ENCODE results near the gene ANO4. TPM values are rescaled to one million over a fixed set of nuclear protein-coding genes. Genes with fewer than 3 reads are reported as not detected.

ANO4 gene
- total RNA-seq, 4 donors from 2014 or later = 0.27 to 0.78 (median 0.48) TPM

DNA sequence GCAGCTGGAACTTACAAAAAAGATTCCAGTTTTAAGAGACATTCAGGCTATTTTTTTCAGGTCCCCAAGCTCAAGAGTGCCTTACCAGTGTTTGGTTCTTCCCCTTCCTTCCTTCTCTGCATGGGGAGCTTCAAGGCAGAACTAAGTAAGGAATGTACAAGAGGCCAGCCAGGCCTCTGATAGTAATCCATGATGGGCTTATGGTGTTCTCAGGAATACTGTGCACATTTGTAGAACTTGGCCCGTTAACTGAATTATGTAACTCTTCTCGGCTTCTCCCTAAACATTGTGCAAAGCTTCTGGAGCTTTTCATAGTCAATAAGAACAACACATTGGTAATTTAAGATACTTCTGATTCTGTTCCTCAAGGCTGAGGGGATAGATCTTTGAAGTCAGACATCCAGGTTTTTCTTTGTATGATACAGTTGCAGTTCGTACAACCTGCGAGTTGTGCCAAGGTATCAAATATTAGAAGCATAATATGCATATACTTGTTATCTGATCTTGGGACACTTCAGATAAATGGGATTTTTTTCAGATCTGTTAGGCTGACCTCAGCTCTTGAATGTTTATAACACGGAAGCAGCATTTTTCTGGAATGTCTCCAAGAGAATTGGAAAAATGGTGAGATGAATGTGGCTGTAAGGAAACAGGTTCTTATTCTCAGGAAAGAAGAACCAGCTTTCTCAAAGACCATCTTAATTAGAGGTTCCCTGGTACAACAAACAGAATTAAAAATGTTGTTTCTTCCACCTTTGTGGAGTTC is 148.6 kb downstream of the ANO4 start:
- Histone ChIP-seq H3K27me3 (no peaks in the 10 kb centered on the region), H3K4me1 (no peaks in the 10 kb centered on the region), H3K4me3 (replicated peaks in 1 of 3) (no peak overlapping the region), H3K9me3 (no peaks in the 10 kb centered on the region), H3K27ac (no peak overlapping the region), H3K36me3 (no peaks in the 10 kb centered on the region)
- WGBS, 2 donors = 80 to 82% methylated on average over 5 of the region's 5 CpGs
- intact Hi-C loops (cut with DNase I) = no loop called here
- no peak for TF ChIP-seq POLR2A (IDR thresholded peaks at IDR 0.05)
- TF ChIP-seq, protein P1, sequence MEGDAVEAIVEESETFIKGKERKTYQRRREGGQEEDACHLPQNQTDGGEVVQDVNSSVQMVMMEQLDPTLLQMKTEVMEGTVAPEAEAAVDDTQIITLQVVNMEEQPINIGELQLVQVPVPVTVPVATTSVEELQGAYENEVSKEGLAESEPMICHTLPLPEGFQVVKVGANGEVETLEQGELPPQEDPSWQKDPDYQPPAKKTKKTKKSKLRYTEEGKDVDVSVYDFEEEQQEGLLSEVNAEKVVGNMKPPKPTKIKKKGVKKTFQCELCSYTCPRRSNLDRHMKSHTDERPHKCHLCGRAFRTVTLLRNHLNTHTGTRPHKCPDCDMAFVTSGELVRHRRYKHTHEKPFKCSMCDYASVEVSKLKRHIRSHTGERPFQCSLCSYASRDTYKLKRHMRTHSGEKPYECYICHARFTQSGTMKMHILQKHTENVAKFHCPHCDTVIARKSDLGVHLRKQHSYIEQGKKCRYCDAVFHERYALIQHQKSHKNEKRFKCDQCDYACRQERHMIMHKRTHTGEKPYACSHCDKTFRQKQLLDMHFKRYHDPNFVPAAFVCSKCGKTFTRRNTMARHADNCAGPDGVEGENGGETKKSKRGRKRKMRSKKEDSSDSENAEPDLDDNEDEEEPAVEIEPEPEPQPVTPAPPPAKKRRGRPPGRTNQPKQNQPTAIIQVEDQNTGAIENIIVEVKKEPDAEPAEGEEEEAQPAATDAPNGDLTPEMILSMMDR (IDR thresholded peaks at IDR 0.05) = no peak
- no peak for DNase-seq

DNA sequence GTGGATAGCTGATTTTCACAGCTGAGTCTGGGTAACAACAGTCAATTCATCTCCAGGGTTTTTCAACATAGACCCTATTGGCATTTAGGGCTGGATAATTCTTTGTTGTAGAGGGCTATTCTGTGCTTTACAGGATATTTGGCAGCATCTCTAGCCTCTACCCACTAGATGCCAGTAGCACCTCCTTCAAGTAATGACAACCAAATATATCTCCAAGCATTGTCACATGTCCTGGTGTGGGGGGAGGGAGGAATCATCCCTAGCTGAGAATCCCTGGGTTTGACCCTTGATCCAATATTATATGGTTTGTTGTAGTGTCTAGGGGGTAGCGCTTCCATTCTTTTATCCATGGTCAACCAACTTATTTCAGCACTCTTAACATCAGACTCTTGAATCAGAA is 157.2 kb downstream of the ANO4 start:
- 71 to 94% methylated on average over 1 of the region's 1 CpG for WGBS, 2 donors
- no peaks in the 10 kb centered on the region for H3K36me3 ChIP-seq
- no peaks in the 10 kb centered on the region for H3K9me3 ChIP-seq
- no peak for DNase-seq
- no peak overlapping the region for H3K4me3 ChIP-seq (replicated peaks in 1 of 3)
- intact Hi-C loops (cut with DNase I) = no loop called here
- no peaks in the 10 kb centered on the region for H3K4me1 ChIP-seq
- no peak overlapping the region for H3K27ac ChIP-seq
- no peaks in the 10 kb centered on the region for H3K27me3 ChIP-seq
- TF ChIP-seq POLR2A (IDR thresholded peaks at IDR 0.05) = no peak
- TF ChIP-seq, protein P1 (IDR thresholded peaks at IDR 0.05) = no peak

DNA sequence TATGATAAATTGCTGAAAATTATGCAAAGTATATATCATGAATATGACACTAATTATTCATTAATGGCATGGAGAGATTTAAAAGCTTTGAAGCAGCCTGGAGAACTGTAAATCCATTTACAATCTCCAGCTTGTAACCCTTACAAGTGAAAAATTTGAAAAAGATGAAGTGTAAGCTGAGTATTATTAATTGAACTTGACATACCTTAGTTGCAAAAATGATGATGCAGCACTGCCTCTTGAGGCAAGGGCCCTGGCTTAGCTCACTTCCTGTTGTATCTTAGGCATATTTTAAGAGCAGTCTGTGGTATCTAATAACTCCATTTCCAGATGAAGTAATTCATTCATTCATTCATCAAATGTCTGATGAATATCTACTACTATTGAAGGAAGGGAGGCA is 158.6 kb downstream of the ANO4 start:
- H3K36me3 ChIP-seq = no peaks in the 10 kb centered on the region
- DNase-seq = no peak
- intact Hi-C loops (cut with DNase I) = no loop called here
- TF ChIP-seq, protein P1 (IDR thresholded peaks at IDR 0.05) = no peak
- TF ChIP-seq POLR2A (IDR thresholded peaks at IDR 0.05) = no peak
- no peak overlapping the region for H3K4me3 ChIP-seq (replicated peaks in 1 of 3)
- no peaks in the 10 kb centered on the region for H3K4me1 ChIP-seq
- H3K9me3 ChIP-seq = no peaks in the 10 kb centered on the region
- no peak overlapping the region for H3K27ac ChIP-seq
- no peaks in the 10 kb centered on the region for H3K27me3 ChIP-seq

DNA sequence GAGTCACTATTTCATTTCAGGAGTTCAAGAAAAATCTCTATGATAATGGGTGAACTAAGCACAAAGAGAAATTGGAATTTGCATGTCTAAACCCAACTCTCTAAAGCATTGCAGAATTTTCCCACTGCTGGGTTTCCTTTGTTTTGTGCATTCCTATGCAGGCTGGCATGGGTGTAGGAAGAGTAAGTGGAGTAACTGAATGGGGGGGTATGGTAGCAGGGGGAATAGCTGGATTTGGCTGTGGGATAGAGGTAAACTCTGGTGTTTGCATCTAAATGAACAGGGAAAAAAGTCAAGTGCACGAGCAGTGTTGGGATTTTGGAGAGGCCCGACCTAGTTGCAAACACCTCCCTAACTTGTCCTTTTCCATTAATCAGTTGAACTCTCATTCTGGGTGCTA is 159.1 kb downstream of the ANO4 start:
- H3K9me3 ChIP-seq = no peaks in the 10 kb centered on the region
- DNase-seq = no peak
- no peak overlapping the region for H3K27ac ChIP-seq
- no peak overlapping the region for H3K4me3 ChIP-seq (replicated peaks in 1 of 3)
- no peaks in the 10 kb centered on the region for H3K36me3 ChIP-seq
- no peaks in the 10 kb centered on the region for H3K4me1 ChIP-seq
- 56 to 58% methylated on average over 2 of the region's 2 CpGs for WGBS, 2 donors
- H3K27me3 ChIP-seq = no peaks in the 10 kb centered on the region
- TF ChIP-seq, protein P1 (IDR thresholded peaks at IDR 0.05) = no peak
- intact Hi-C loops (cut with DNase I) = no loop called here

DNA sequence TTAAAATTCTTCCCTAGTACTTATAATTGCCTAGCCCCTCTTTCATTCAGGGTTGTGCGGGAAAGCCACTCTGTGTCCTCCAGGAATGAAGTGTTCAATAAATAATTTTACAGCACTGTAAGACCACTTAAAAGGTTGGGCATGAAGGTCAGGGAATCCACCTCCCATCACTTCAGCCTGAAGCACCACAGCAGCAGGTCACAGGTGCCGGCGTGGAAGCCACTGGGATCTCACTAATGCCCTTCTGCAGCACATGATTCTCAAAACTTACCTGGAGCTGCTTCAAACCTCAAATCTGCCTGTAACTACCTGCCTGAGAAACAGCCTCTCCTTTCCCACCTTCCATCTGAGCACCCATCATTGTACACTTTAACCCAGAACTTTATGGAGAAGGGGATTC is 159.5 kb downstream of the ANO4 start:
- no peaks in the 10 kb centered on the region for H3K9me3 ChIP-seq
- intact Hi-C loops (cut with DNase I) = no loop called here
- no peak for DNase-seq
- H3K36me3 ChIP-seq = no peaks in the 10 kb centered on the region
- H3K4me1 ChIP-seq = no peaks in the 10 kb centered on the region
- no peak overlapping the region for H3K27ac ChIP-seq
- H3K4me3 ChIP-seq (replicated peaks in 1 of 3) = no peak overlapping the region
- no peaks in the 10 kb centered on the region for H3K27me3 ChIP-seq
- TF ChIP-seq, protein P1 (IDR thresholded peaks at IDR 0.05) = no peak
- TF ChIP-seq POLR2A (IDR thresholded peaks at IDR 0.05) = no peak
- WGBS, 2 donors = 79 to 83% methylated on average over 3 of the region's 3 CpGs
